Hindlimb muscle (tissue), 1 donor: ENCODE results near the gene SMIM38. TPM values are rescaled to one million over a fixed set of nuclear protein-coding genes. Genes with fewer than 3 reads are reported as not detected.

Experiments used
- DNase-seq: peaks from one replicate; pipeline ENCODE4 v3.0.0-alpha.2; 2013
- polyA plus RNA-seq: library from polyadenylated mRNA; unstranded; fragments of 120-200 nt; gene quantifications from one replicate; pipeline ENCODE4 v1.2.1, GENCODE V29; 2013; ENCODE audit not compliant: insufficient read length

Gene SMIM38
- polyA plus RNA-seq, 1 donor: 0.12 TPM

GRCh38 chr11:69186316-69187260 is 30.9 kb downstream of the SMIM38 start:
- no peak for DNase-seq

- no peak for DNase-seq
Measured at GRCh38 chr11:69187540-69188065, 31.9 kb downstream of the SMIM38 start.

- DNase-seq: no peak
Measured at GRCh38 chr11:69189059-69189458, 33.3 kb downstream of the SMIM38 start.

GRCh38 chr11:69190796-69191536 is 35.2 kb downstream of the SMIM38 start:
- DNase-seq: no peak

GRCh38 chr11:69192301-69192721 is 36.6 kb downstream of the SMIM38 start:
- DNase-seq: no peak

GRCh38 chr11:69193151-69193550 is 37.4 kb downstream of the SMIM38 start:
- DNase-seq: no peak

GRCh38 chr11:69193629-69194028 is 37.9 kb downstream of the SMIM38 start:
- DNase-seq: no peak

- no peak for DNase-seq
Measured at GRCh38 chr11:69194396-69194795, 38.7 kb downstream of the SMIM38 start.

- no peak for DNase-seq
Measured at GRCh38 chr11:69194956-69195355, 39.2 kb downstream of the SMIM38 start.

- DNase-seq: no peak
Measured at GRCh38 chr11:69195824-69196782, 40.4 kb downstream of the SMIM38 start.

- DNase-seq: no peak
Measured at GRCh38 chr11:69196783-69197169, 41.0 kb downstream of the SMIM38 start.

- DNase-seq: no peak
Measured at GRCh38 chr11:69198891-69199582, 43.3 kb downstream of the SMIM38 start.

GRCh38 chr11:69199583-69200315 is 44.0 kb downstream of the SMIM38 start:
- no peak for DNase-seq

GRCh38 chr11:69200331-69201065 is 44.8 kb downstream of the SMIM38 start:
- no peak for DNase-seq

- DNase-seq: no peak
Measured at GRCh38 chr11:69201066-69201365, 45.3 kb downstream of the SMIM38 start.

GRCh38 chr11:69201764-69202370 is 46.1 kb downstream of the SMIM38 start:
- DNase-seq: no peak

- no peak for DNase-seq
Measured at GRCh38 chr11:69202511-69203221, 46.9 kb downstream of the SMIM38 start.

GRCh38 chr11:69203381-69203780 is 47.6 kb downstream of the SMIM38 start:
- no peak for DNase-seq

- no peak for DNase-seq
Measured at GRCh38 chr11:69203901-69204245, 48.1 kb downstream of the SMIM38 start.
